ENCODE measurements around the gene TNNC1.

The TNNC1 gene

DNA sequence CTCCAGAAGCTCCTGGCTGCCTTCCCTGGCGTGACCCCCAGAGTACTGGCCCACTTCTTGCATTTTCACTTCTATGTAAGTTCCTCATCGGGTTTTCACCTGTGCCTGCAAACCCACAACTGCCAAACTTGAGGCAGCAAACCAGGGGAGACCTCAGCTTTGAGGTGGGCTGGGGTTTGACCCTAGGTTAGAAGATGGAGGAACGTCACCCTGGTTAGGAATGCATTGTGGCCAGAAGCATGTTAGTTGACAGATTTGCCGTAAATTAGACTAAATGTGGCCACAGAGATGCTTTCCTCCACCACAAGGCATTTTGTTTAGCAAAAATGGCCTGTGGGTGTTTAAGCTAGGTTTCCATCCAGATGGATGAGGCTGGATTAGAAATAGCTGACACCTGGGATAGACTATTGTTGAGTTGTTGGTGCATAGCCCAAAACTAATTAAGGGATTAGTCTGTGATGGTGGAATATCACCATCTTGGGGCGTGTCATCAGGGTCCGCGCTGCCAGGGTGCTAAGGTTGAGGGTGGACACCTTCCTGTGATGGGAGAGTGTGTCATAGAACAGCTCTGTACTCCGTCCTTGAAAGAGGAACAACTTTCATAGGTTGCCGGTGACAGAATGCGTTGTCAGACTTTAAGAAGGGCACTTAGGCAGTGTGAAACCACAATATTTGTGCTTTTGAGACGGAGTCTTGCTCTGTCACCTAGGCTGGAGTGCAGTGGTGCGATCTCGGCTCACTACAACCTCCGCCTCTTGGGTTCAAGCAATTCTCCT lies 5.1 kb upstream of the TNNC1 start:
- ChIA-PET POLR2A (ENCODE audit: low non-redundant PET) (no interaction called here), CTCF (no interaction called here)
- no peak for DNase-seq (ENCODE audit: low spot score)
- no peak for TF ChIP-seq CTCF (conservative IDR thresholded peaks at IDR 0.05; ENCODE audit: low read depth)
- H3K27ac ChIP-seq: peak overlapping the region; percentile 74

DNA sequence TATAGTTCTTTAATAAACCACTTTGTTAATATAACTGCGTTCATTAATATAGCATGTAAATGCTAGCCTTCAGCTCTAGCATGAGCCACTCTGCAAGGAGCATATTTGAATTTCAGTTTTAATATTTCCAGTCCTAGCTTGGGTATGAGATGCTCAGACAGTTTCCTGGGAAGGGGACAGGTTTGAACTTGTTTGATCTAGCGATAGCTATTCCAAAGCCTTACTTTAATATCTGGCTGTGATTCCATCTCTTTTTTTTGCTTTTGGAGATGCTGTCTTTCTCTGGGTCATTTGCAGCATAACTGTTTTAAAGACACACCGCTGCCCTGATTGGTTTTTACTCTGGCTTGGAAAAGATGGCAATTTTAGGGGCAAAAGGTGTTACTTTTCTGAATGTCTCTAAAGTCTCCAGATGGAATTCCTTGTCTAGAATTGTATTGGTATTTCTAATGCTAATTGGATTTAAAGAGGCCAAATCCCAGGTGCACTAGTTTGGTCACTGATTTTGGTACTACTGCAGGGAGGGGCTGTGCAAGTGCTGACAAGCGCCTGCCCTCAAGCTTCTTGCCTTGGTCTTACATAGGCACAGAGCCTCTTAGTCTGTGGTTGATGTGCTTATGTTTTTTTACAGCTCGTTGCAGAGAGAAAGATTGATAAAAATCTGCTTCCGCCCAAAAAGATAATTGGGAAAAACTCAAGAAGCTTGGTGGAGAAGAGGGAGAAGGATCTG lies 4.4 kb upstream of the TNNC1 start:
- ChIA-PET CTCF (interaction anchor here (0.6 to 0.8 kb wide), 2 partner anchors 10 to 46 kb away, joined by 3 to 4 read pairs; no protein-coding TSS in a partner anchor), POLR2A (ENCODE audit: low non-redundant PET) (interaction anchor here (0.7 kb wide), 1 partner anchor 689 kb away, joined by 4 read pairs; no protein-coding TSS in a partner anchor)
- TF ChIP-seq CTCF (conservative IDR thresholded peaks at IDR 0.05; ENCODE audit: low read depth): no peak
- peak; percentile 22 for DNase-seq (ENCODE audit: low spot score)
- H3K27ac ChIP-seq: peak overlapping the region; percentile 89

GRCh38 chr3:52456800-52457183 lies 3.0 kb upstream of the TNNC1 start:
- no peak for TF ChIP-seq CTCF (conservative IDR thresholded peaks at IDR 0.05; ENCODE audit: low read depth)
- ChIA-PET CTCF (interaction anchor here (0.6 to 0.7 kb wide), 3 partner anchors 9 to 15 kb away, joined by 3 to 4 read pairs (median 3); no protein-coding TSS in a partner anchor), POLR2A (ENCODE audit: low non-redundant PET) (no interaction called here)
- H3K27ac ChIP-seq: peak overlapping the region; percentile 89
- DNase-seq (ENCODE audit: low spot score): no peak

DNA sequence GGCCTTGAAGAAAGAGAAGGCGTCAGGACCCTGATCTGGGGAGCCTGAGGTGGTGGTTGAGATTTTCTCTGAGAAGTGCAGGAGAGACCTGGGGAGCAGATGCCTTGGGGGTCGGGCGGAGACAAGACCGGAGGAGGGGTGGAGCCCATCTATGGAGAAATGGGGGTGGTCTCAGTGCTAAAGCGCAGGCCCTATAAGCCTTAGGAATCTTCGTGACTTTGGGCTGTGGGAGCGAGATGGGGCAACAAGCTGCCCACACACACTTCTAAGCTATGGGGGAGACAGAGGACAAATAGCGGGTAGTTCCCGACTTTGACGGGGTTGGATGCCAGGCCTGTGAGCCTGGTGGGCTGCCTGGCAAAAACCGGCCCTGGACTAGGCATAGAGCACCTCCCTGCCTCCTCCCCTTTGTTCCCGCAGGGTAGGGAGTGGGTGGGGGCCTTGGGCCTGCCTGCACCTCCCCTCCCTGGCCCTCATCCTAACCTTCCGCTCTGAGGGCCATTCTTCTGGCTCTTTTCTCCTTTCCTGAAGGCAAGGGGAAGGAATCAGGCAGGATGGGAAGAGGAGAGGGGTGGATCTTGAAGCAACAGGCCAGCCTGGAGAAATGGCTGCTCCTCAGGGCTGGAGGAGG lies 2.4 kb upstream of the TNNC1 start:
- DNase-seq (ENCODE audit: low spot score): peak; percentile 17
- POLR2A ChIA-PET (ENCODE audit: low non-redundant PET): no interaction called here
- peak overlapping the region; percentile 89 for H3K27ac ChIP-seq
- CTCF ChIA-PET: interaction anchor here (0.5 to 0.6 kb wide), 2 partner anchors 16 to 107 kb away, joined by 3 to 4 read pairs; no protein-coding TSS in a partner anchor
- TF ChIP-seq CTCF (conservative IDR thresholded peaks at IDR 0.05; ENCODE audit: low read depth): no peak

GRCh38 chr3:52455283-52456168 lies 1.7 kb upstream of the TNNC1 start, which contains the start of gene NISCH:
NISCH (plus strand) TSS chr3:52455604; CDS start chr3:52455642, 38 bp downstream.
- POLR2A ChIA-PET (ENCODE audit: low non-redundant PET): no interaction called here
- DNase-seq (ENCODE audit: low spot score): peak; percentile 87
- CTCF ChIA-PET: interaction anchor here (0.5 kb wide), 1 partner anchor 106 kb away, joined by 3 read pairs; no protein-coding TSS in a partner anchor
- peak within 1 kb of the TSS; percentile 89 for H3K27ac ChIP-seq
- no peak for TF ChIP-seq CTCF (conservative IDR thresholded peaks at IDR 0.05; ENCODE audit: low read depth)
